Stimulated activated CD8-positive, alpha-beta memory T cell treated with anti-CD3 and anti-CD28 coated beads, Interleukin-7, amount 100 ng/mL, for 48 hours (primary cell): ENCODE data around the gene FAM53B.

Source experiments
- DNase-seq, 2 donors: peaks; one replicate each; pipeline ENCODE4 v3.0.0-alpha.2; 2020; ENCODE audit warnings: low read depth in 1 of 2; ENCODE audit errors: extremely low read depth in 1 of 2

FAM53B gene

GRCh38 chr10:124681626-124682552 lies 62.3 kb downstream of the FAM53B start:
- no peak for DNase-seq

GRCh38 chr10:124681091-124681490 lies 63.1 kb downstream of the FAM53B start:
- DNase-seq: no peak

GRCh38 chr10:124680675-124681074 lies 63.5 kb downstream of the FAM53B start:
- DNase-seq: no peak

GRCh38 chr10:124679401-124679800 lies 64.8 kb downstream of the FAM53B start:
- DNase-seq: no peak

GRCh38 chr10:124678557-124679240 lies 65.5 kb downstream of the FAM53B start:
- DNase-seq: no peak

GRCh38 chr10:124677749-124678556 lies 66.2 kb downstream of the FAM53B start:
- no peak for DNase-seq

GRCh38 chr10:124677293-124677699 lies 66.9 kb downstream of the FAM53B start:
- no peak for DNase-seq

GRCh38 chr10:124676416-124677062 lies 67.6 kb downstream of the FAM53B start:
- no peak for DNase-seq

- DNase-seq: no peak
These were observed 68.4 kb downstream of the FAM53B start for GRCh38 chr10:124675824-124676223.

GRCh38 chr10:124675261-124675660 lies 68.9 kb downstream of the FAM53B start:
- no peak for DNase-seq

GRCh38 chr10:124674768-124675222 lies 69.4 kb downstream of the FAM53B start:
- DNase-seq: no peak

- no peak for DNase-seq
These were observed 72.0 kb downstream of the FAM53B start for GRCh38 chr10:124672181-124672638.

- no peak for DNase-seq
These were observed 72.6 kb downstream of the FAM53B start for GRCh38 chr10:124671486-124672075.

- no peak for DNase-seq
These were observed 73.3 kb downstream of the FAM53B start for GRCh38 chr10:124670849-124671248.

GRCh38 chr10:124669824-124670654 lies 74.1 kb downstream of the FAM53B start:
- DNase-seq: no peak

- DNase-seq: no peak
These were observed 74.9 kb downstream of the FAM53B start for GRCh38 chr10:124669141-124669823.

GRCh38 chr10:124668517-124669051 lies 75.6 kb downstream of the FAM53B start:
- no peak for DNase-seq
